Stimulated activated CD8-positive, alpha-beta memory T cell treated with anti-CD3 and anti-CD28 coated beads, Interleukin-2, amount 100 ng/mL, for 1 hour (primary cell): Measurements from ENCODE around the gene CATSPER4.
A peak's percentile ranks its signal among the peaks of the same experiment; 100 is the strongest.

ENCODE experiments used
- DNase-seq, 2 donors: peaks; one replicate each; pipeline ENCODE4 v3.0.0-alpha.2; 2020; ENCODE audit warnings: low read depth in 2 of 2

CATSPER4 gene

DNA sequence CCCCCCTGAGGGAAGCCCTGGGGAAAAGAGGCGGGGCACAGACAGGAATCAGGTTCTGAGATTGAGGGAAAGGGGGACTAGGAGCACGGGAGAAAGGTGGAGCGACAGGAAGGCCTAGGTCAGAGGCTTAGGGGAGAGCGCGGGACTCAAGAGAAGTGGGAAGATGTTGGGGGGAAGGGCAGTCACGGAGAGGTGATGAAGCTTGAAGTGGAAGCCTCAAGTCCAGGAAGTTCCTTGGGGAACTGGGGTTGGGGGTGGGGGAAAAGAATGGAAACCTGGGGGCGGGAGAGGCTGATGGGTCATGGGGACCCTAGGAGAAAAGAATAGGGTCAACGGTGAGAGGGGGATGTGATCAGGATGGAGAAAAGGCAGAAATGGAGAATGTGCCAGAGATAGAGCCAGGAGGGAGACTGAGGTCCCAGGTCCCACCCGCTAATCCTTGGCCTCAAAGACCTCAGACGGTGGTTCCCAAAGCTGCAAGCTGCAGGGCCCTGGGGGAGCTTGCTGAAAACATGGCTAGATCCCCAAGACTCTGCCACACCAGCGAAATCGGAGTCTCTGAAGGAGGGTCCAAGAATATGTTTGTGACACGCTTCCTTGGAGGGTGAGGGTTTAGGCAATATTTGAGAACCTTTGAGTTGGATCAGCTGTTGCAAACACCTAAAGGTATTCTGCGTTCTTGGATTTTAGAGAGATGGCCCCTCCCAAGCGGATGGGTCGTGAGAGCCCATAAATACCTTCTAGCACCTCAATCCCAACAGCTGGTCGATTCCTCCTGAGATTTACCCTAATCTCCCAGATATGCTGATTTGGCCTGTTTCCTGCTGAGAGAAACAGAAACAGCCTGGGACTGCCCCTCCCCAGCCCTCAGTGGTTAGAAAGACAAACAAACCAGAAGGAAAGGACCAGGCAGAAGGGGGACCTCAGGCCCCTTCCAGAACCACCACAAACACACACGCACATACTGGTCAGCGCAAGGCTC, 25.2 kb upstream of the CATSPER4 start:
- no peak for DNase-seq

DNA sequence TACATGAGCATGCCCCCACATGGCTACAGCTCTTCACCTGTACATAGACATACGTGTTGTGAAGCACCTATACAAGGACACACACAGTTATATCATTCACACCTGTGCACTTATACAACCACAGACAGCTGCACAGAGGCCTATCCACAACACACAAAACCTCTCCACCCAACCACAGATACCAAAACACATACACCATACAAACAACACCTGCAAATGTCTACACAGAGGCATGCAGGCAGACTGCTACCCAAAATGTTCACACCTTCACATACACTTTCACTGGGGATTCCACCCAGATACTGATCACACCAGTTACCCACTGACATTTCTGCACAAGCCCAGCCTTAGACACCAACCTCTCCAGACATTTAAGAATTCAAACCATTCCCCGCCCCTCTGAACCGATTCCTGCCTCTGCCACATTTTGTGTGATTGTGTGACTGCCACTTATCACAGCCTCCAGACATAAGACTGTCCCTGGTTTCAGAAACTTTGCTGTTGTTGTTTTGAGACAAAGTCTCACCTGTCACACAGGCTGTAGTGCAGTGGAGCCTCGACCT, 23.6 kb upstream of the CATSPER4 start:
- no peak for DNase-seq

GRCh38 chr1:26168410-26169197, 21.8 kb upstream of the CATSPER4 start, which contains the start of gene C1orf232:
Gene C1orf232, minus strand, starts transcription at chr1:26168963. Its CDS starts 464 bp downstream, at chr1:26168499.
- no peak for DNase-seq

DNA sequence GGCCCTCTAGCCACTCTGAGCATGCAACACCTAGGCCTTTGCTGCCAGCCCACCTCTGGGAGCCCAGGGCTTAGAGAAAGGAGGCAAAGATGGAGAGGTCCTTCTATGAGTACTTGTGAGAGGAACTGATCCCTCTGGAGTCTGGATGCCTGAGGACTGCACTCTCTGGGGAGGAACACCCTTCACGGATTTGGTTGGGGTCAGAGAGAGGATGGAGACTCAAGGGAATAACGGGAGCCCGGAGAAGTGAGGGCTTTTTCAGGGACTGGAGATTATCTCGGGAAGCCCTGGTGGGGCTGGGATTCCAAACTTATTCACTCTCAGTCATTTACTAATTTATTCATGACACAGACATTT, 21.2 kb upstream of the CATSPER4 start:
- no peak for DNase-seq

DNA sequence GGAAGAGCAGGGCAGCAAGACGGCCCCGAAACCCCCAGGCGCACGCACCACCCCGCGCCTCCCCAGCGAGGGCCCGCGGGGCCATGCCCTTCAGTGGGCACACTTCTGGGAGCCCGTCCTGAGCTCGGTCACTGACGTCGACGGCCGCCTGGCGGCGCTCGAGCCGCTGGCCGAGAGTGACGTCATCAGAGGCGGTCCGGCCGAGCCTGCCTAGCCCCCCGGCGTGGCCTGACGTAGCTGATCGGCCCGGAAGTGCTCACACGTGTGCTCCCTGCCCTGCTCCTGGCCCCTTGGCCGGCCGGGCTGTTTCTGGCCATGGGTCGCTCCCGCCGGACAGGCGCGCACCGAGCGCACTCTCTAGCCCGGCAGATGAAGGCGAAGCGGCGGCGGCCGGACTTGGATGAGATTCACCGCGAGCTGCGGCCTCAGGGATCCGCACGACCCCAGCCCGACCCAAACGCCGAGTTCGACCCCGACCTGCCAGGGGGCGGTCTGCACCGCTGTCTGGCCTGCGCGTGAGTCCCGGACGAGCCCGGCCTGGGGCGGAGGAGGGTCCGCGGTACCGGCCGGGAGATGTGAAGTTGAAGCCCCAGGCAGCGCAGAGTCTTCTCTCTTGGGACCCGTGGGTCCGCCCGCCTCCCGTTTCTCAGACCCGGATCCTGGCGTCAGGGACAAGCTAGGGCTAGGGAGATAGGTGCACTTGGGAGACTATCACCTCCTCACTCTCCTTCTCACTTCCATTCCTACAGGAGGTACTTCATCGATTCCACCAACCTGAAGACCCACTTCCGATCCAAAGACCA, 20.5 kb upstream of the CATSPER4 start, which contains the start of gene ZNF593:
TSS of gene ZNF593 (plus strand) at position 240 of the 803 bp plus-strand sequence. CDS start at position 316, 76 bp downstream.
- peak; percentile 72 to 74 for DNase-seq

DNA sequence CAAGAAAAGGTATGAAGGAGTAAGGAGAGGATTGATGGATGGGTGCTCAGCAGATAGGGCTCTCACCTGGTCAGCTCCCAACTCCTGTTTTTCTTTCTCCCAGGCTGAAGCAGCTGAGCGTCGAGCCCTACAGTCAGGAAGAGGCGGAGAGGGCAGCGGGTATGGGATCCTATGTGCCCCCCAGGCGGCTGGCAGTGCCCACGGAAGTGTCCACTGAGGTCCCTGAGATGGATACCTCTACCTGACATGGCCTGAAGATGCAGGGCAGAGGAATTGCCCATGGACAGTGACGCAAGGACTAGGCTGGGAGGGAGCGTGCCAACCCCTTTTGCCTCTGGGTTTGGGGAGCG, 20.0 kb upstream of the CATSPER4 start:
- no peak for DNase-seq

DNA sequence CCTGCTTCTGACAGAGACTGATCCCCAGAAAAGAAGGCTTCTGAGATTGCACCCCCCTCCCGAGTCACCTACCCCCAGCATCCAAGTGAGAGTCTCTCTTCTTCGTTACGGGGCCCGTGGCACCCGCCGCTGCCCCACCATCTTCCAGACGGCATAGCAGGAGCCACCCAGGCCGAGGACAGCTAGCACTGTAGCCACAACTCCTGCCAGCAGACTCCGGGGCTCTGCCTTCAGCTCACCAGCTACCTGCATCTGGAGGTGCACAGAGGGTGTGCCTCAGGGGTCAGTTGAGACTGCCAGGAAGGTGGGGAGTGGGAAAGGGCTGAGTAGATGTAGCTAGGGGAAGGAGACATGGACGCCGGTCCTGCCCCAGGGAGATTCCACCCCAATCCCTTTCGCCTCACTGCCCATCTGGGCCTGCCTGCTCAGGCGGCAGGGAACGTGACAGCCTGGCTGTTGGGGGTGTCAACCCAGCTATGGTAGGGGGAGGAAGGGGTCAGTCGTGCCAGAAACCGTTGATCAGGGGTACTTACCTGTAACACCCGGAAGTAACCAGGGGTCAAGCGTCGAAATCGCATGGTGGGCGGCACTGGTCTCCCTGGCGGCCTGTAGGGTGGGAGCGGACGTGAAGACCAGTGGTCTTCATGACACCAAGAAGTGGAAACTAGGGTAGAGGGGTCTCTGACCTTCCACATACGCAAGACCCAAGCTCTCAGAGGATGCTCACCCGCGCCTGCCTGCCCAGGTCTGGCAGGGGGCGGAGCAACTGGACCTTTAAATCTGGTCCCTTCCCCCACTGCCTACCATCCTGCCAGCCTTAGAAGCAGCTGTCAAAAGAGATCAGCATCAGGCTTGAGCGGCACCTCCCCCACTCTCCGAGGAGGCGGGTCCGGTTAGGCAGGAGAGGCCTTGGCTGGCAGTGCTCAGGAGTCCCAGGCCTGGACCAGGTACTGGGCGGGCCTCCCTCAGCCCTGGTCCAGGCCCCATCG, 19.0 kb upstream of the CATSPER4 start, which contains the start of gene ZNF593OS:
TSS of gene ZNF593OS (minus strand) at position 749 of the 989 bp plus-strand sequence. CDS start at position 578, 171 bp downstream.
- DNase-seq, result no peak

GRCh38 chr1:26175346-26175745, 15.1 kb upstream of the CATSPER4 start:
- DNase-seq, result no peak

- no peak for DNase-seq
These were observed 13.2 kb upstream of the CATSPER4 start, which contains the start of gene CNKSR1 for GRCh38 chr1:26177182-26177684. Gene CNKSR1, plus strand, starts transcription at chr1:26177491. Its CDS starts 57 bp downstream, at chr1:26177548.

DNA sequence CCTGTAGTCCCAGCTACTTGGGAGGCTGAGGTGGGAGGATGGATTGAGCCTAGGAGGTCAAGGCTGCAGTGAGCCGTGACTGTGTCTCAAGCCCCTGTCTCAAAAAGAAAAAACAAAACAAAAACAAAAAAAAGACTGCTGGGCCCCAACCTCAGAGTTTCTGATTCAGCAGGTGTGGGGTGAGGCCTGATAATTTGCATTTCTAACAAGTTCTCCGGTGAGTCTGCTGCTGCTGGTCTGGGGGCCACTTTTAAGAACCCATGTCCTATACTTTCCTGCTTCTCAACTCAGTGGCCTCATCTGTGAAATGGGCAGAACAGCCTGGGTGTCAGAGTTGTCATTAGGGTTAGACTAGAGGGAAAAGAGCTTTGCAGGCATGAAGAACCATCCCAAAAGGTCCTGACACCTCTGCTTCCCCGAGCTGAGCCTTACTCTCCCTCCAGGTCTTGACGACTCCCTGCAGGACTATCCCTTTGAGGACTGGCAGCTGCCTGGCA, 10.3 kb upstream of the CATSPER4 start:
- no peak for DNase-seq

DNA sequence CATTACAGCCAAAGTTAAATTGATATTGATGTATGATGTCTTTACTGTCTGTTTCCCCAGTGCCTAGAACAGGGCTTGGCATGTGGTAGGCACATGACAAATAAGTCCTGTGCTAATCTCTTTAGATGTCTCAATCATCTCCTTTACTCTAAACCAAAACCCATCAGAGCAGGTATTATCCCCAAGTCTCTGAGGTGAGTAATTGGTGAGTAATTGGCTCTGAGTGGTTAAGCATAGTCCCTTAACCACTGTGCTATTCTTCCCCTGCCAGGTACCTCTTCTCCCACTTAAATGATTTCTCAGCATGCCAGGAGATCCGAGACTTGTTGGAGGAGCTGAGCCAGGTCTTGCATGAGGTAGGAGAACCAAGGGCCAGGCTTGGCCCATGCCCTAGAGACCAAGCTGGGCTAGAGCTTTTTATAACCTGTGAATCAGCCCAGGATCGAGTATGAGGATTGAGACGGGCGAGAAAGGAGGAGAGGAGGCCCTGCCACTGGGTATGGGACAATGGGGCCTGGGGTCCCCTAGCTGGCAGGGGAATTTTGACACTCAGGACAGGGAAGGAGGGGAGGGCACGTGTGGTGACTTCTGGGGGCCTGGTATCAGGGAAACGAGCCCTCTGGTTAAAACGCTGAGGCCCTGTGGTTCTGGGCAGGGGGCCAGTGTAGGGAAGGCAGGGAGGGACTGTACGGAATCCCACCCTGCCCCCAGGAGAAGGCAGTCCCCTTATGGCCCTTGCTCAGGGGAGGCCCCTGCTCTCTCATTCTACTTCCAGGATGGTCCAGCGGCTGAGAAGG, 8.6 kb upstream of the CATSPER4 start:
- DNase-seq, result no peak

- no peak for DNase-seq
These were observed 8.1 kb upstream of the CATSPER4 start for GRCh38 chr1:26182383-26182696.

GRCh38 chr1:26184086-26184485, 6.3 kb upstream of the CATSPER4 start:
- no peak for DNase-seq

GRCh38 chr1:26184883-26185282, 5.5 kb upstream of the CATSPER4 start:
- no peak for DNase-seq

GRCh38 chr1:26187882-26188281, 2.5 kb upstream of the CATSPER4 start:
- no peak for DNase-seq

DNA sequence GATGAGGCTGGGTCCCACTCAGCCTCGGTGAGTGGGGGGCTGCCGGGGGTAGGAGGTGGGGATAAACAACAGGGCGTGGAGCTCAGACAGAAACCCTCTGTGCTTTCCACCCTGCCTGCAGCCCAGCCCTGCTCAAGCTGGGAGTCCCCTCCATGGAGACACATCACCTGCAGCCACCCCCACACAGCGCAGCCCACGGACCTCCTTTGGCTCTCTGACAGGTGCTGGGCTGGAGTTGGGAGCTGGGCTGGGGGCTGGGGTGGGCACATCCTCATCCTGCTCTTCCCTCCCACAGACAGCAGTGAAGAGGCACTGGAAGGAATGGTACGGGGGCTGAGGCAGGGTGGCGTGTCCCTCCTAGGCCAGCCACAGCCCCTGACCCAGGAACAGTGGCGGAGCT, 1.9 kb upstream of the CATSPER4 start:
- no peak for DNase-seq

DNA sequence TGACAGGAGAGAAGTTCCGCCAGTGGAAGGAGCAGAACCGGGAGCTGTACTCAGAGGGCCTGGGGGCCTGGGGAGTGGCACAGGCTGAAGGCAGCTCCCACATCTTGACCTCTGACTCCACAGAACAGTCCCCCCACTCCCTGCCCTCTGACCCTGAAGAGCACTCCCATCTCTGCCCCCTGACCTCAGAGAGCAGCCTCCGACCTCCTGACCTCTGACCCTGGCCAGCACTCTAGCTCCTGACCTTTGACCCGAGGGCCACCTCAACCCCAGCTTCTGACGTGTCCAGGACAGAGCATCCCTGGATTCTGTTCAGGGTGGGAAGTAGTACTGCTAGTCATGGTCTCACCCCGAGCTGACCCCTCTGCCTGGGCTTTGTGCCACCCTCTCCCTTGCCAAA, 1.1 kb upstream of the CATSPER4 start:
- no peak for DNase-seq

DNA sequence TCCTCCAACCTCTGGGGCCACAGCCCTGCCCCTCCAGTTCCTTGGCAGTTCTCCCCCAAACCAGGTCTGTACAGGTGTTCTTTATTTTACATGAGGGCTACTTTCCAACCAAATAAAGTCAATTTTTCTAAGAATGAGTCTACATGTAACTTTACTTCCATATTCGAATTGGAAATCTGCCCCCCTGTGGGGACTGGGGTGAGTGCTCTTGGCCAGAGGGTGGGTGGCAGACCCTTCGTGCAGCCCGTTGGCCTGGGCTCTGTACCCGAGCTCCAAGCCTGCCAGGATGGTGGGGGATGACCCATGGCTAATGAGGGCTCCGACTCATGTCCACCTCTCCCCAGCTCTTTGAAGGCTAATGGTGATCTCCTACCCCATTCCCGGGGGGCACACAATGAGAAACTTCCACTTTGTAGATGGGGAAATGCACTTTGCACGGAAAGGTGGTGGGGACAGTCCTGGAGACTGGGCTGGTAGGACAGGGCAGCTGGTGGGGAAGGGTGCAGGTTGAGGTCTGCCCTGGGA, 589 bp upstream of the CATSPER4 start:
- DNase-seq, result no peak

DNA sequence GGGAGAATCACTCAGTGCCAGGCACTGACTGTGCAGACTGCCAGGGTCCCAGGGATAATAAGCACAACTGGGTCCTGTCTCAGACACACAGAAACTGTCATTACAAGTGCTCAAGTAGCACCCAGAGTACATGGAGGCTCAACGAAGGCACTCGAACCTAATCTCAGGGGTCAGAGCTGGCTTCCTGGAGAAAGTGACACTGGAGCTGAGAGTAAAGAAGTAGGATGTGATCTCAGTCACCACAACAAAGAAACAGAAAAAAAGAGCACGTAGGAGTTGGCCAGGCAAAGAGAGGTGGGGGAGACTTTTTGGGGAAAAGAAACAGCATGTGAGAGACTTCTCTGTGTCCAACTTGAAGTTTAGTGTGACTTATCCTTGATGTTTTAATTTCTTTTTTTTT, 1.3 kb downstream of the CATSPER4 start:
- no peak for DNase-seq
